ENCODE measurements around the gene IFNL2. TPM values are rescaled to one million over a fixed set of nuclear protein-coding genes. Genes with fewer than 3 reads are reported as not detected.
"Not testable (repeated sequence)": the region's sequence is repeated elsewhere in the genome, so short reads cannot be mapped to it uniquely, and the experiment has no call there.

The IFNL2 gene
- total RNA-seq, 1 donor from 2014 or later, result not detected

DNA sequence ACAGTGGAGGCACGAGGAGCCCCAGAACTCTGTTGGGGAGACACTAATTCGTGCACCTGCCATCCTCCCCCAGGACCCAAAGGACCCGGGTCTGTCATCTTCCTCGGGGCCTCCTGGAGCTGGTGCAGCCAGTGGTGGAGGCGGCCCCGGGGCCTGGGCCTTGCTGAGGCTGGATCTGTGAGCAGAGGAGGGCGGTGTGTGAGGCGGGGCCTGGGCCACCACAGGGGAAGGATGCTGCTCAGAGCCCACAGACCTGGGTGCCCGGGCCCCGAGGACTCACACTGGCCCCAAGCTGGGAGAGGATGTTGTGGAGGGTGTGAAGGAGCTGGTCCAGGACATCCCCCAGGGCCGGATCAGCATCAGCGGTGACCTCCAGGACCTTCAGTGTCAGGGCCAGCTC lies 31.7 kb upstream of the IFNL2 start:
- Histone ChIP-seq H3K4me3 (ENCODE audit: low read depth, low read length) (no peak overlapping the region), H3K27me3 (ENCODE audit: control insufficient read depth, insufficient read depth, low read length) (peaks cover 3% of the 10 kb centered on the region), H3K36me3 (ENCODE audit: control insufficient read depth, insufficient read depth, low read length) (no peaks in the 10 kb centered on the region)
- DNase-seq (ENCODE audit: low read depth) (no peak), FAIRE-seq (no peak)
- TF ChIP-seq, protein P1, sequence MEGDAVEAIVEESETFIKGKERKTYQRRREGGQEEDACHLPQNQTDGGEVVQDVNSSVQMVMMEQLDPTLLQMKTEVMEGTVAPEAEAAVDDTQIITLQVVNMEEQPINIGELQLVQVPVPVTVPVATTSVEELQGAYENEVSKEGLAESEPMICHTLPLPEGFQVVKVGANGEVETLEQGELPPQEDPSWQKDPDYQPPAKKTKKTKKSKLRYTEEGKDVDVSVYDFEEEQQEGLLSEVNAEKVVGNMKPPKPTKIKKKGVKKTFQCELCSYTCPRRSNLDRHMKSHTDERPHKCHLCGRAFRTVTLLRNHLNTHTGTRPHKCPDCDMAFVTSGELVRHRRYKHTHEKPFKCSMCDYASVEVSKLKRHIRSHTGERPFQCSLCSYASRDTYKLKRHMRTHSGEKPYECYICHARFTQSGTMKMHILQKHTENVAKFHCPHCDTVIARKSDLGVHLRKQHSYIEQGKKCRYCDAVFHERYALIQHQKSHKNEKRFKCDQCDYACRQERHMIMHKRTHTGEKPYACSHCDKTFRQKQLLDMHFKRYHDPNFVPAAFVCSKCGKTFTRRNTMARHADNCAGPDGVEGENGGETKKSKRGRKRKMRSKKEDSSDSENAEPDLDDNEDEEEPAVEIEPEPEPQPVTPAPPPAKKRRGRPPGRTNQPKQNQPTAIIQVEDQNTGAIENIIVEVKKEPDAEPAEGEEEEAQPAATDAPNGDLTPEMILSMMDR (IDR thresholded peaks at IDR 0.05; ENCODE audit: insufficient read depth, low read length, severe bottlenecking), result no peak

DNA sequence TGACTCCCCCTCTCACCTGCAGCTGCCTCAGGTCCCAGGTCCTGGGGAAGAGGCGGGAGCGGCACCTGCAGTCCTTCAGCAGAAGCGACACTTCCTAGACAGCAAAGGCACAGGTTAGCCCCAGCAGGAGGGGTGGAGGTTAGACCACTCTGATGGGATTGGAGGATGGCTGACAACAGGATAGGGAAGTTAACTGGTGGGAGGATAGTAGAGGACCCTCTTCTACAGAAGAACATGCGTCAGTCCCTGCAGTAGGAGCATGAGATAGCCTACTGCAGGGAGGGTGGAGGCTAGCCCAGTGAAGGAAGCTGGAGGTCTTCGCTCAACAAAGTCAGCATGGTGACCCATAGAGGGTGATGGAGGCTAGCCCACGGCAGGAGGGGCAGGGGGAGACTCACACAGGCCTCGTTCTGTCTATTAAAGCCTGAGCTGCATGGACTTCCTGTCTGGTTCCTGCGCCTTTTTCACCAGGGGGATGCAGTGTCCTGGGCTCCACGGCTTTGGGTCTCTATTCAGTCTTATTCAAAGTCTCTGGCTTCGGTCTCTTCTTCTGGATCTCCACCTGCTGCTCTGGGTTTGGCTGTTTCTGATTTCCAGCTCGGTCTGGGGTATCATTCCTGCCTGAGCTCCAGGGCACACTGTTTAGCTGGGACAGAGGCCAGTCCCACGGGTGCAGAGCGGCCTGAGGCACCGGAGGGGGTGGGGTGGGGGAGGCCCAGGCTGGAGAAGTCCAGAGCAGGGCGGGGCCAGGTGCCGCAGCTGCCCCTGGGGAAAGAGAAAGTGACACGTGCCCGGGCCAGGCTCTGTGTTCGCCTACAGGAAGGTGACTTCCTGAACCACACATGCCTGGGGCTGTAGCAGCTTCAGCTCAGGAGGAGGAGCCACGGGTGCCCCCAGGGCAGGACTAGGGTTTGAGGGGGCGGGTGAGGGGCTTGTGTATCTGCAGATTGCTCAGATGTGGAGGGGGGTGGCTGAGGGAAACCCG lies 30.7 kb upstream of the IFNL2 start:
- H3K4me3 ChIP-seq (ENCODE audit: low read depth, low read length), result no peak overlapping the region

DNA sequence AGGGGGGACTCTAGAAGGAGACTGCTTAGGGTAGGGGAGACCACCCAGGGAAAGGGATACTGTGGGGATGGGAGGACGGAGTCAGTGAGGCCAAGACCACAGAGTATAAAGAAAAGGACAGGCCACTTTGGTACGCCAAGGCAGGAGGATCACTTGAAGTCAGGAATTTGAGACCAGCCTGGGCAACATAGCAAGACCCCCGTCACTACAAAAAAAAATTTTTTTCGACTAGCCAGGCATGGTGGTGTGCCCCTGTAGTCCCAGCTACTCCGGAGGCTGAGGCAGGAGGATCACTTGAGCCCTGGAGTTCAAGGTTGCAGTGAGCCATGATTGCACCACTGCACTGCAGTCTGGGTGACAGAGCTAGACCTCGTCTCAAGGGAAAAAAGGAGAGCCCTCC lies 30.0 kb upstream of the IFNL2 start:
- Histone ChIP-seq H3K27me3 (ENCODE audit: control insufficient read depth, insufficient read depth, low read length) (peaks cover 3% of the 10 kb centered on the region), H3K4me3 (ENCODE audit: low read depth, low read length) (no peak overlapping the region), H3K36me3 (ENCODE audit: control insufficient read depth, insufficient read depth, low read length) (no peaks in the 10 kb centered on the region)
- FAIRE-seq, result no peak
- TF ChIP-seq, protein P1 (IDR thresholded peaks at IDR 0.05; ENCODE audit: insufficient read depth, low read length, severe bottlenecking), result no peak
- no peak for DNase-seq (ENCODE audit: low read depth)

More for the DNA sequence above, 30.7 kb upstream of the IFNL2 start:
- Histone ChIP-seq H3K27me3 (ENCODE audit: control insufficient read depth, insufficient read depth, low read length) (peaks cover 3% of the 10 kb centered on the region), H3K36me3 (ENCODE audit: control insufficient read depth, insufficient read depth, low read length) (no peaks in the 10 kb centered on the region)
- no peak for FAIRE-seq
- DNase-seq (ENCODE audit: low read depth), result no peak
- TF ChIP-seq, protein P1 (IDR thresholded peaks at IDR 0.05; ENCODE audit: insufficient read depth, low read length, severe bottlenecking), result no peak

DNA sequence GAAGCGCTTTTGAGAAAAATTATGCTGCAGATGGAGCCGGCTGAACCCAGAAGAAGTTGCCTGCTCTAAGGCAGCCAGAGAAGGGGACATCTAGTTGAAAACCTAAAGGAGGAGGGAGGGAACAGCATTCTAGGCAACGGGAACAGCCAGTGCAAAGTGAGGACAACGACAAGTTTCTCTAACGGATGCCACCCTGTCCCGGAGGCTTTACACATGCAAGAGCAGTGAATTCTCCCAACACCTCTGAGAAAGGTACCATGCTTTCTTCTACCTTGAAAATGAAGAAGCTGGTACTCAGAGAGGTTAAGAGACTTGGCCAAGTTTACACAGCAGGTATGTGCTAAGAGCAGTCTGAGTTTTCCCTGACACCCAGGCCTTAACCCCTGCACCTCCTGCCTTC lies 29.3 kb upstream of the IFNL2 start:
- peaks cover 3% of the 10 kb centered on the region for H3K27me3 ChIP-seq (ENCODE audit: control insufficient read depth, insufficient read depth, low read length)
- H3K4me3 ChIP-seq (ENCODE audit: low read depth, low read length), result no peak overlapping the region
- no peak for FAIRE-seq
- H3K36me3 ChIP-seq (ENCODE audit: control insufficient read depth, insufficient read depth, low read length), result no peaks in the 10 kb centered on the region
- DNase-seq (ENCODE audit: low read depth), result no peak
- TF ChIP-seq, protein P1 (IDR thresholded peaks at IDR 0.05; ENCODE audit: insufficient read depth, low read length, severe bottlenecking), result no peak

DNA sequence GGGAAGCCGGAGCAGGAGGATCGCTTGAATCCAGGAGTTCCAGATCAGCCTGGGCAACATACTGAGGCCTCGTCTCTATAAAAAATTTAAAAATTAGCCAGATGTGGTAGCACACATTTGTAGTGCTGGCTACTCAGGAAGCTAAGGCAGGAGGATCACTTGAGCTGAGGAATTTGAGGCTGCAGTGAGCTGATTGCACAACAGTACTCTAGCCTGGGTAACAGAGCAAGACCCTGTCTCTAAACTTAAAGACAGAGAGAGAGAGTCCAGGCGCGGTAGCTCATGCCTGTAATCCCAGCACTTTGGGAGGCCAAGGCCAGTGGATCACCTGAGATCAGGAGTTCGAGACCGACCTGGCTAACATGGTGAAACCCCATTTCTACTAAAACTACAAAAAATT lies 27.8 kb upstream of the IFNL2 start:
- no peak for FAIRE-seq
- Histone ChIP-seq H3K27me3 (ENCODE audit: control insufficient read depth, insufficient read depth, low read length) (peaks cover 3% of the 10 kb centered on the region), H3K4me3 (ENCODE audit: low read depth, low read length) (no peak overlapping the region), H3K36me3 (ENCODE audit: control insufficient read depth, insufficient read depth, low read length) (no peaks in the 10 kb centered on the region)
- TF ChIP-seq, protein P1 (IDR thresholded peaks at IDR 0.05; ENCODE audit: insufficient read depth, low read length, severe bottlenecking), result no peak
- DNase-seq (ENCODE audit: low read depth), result no peak

DNA sequence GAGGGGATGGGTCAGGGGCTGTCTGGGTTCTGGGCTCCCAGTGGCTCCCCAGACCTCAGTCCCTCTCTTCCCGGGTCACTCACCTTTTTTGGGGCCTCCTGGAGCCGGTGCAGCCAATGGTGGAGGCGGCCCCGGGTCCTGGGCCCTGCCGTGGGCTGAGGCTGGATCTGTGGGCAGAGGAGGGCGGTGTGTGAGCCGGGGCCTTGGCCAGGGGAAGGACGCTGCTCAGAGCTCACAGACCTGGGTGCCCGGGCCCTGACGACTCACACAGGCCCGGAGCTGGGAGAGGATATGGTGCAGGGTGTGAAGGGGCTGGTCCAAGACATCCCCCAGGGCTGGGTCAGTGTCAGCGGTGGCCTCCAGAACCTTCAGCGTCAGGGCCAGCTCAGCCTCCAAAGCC lies 24.5 kb upstream of the IFNL2 start:
- DNase-seq (ENCODE audit: low read depth); FAIRE-seq; H3K4me3 ChIP-seq (ENCODE audit: low read depth, low read length); H3K36me3 ChIP-seq (ENCODE audit: control insufficient read depth, insufficient read depth, low read length): not testable (repeated sequence)
- peaks cover 18% of the 10 kb centered on the region for H3K27me3 ChIP-seq (ENCODE audit: control insufficient read depth, insufficient read depth, low read length)

DNA sequence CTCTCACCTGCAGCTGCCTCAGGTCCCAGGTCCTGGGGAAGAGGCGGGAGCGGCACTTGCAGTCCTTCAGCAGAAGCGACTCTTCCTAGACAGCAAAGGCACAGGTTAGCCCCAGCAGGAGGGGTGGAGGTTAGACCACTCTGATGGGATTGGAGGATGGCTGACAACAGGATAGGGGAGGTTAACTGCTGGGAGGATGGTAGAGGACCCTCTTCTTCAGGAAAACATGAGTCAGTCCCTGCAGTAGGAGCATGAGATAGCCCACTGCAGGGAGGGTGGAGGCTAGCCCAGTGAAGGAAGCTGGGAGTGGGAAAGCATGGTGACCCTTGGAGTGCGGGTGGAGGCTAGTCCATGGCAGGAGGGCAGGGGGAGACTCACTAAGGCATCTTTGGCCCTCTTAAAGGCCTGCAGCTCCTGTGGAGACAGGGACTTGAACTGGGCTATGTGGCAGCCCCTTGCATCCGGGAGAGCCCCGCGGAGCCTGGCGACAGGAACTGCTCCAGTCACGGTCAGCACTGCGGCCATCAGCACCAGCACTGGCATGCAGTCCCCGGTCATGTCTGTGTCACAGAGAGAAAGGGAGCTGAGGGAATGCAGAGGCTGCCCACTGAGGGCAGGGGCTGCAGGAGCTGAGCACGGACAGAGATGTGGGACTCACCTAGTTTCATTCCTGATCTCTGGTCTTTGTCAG lies 23.6 kb upstream of the IFNL2 start, which contains the start of gene IFNL3:
TSS of gene IFNL3 (minus strand) at position 597 of the 691 bp plus-strand sequence. CDS start at position 558, 39 bp downstream.
- peaks cover 21% of the 10 kb centered on the region for H3K27me3 ChIP-seq (ENCODE audit: control insufficient read depth, insufficient read depth, low read length)
- not testable (repeated sequence) for DNase-seq (ENCODE audit: low read depth); H3K36me3 ChIP-seq (ENCODE audit: control insufficient read depth, insufficient read depth, low read length); H3K4me3 ChIP-seq (ENCODE audit: low read depth, low read length)
- peak; percentile 98 for FAIRE-seq

DNA sequence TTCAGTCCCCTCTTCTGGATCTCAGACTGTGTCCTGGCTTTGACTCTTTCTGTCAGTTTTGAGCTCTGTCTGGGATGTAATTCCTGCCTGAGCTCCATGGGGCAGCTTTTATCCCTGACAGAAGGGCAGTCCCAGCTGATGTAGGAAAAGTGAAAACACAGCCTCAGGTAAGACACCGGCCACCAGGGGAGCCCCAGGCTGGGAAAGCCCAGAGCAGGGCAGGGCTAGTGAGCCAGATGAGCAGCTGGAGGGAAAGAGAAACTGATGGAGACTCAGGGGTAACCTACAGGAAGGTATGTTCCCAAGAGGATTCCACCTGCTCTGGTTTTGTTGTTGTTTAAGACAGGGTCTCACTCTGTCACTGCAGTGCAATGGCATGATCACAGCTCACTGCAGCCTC lies 23.0 kb upstream of the IFNL2 start:
- peaks cover 21% of the 10 kb centered on the region for H3K27me3 ChIP-seq (ENCODE audit: control insufficient read depth, insufficient read depth, low read length)
- H3K4me3 ChIP-seq (ENCODE audit: low read depth, low read length); DNase-seq (ENCODE audit: low read depth); H3K36me3 ChIP-seq (ENCODE audit: control insufficient read depth, insufficient read depth, low read length): not testable (repeated sequence)
- FAIRE-seq, result peak; percentile 73

Measured in bronchial epithelial cell (primary cell).